ENCODE results near the gene MYO1E.
"Not testable (repeated sequence)": the region's sequence is repeated elsewhere in the genome, so short reads cannot be mapped to it uniquely, and the experiment has no call there.

MYO1E gene

GRCh38 chr15:59372352-59373211, at the start of gene MYO1E:
TSS of gene MYO1E (minus strand) at chr15:59372871. CDS start at chr15:59372500, 371 bp downstream.
- DNase-seq = peak; percentile 85

GRCh38 chr15:59420986-59421618, 48.4 kb upstream of the MYO1E start:
- DNase-seq = no peak

GRCh38 chr15:59420108-59420507, 47.4 kb upstream of the MYO1E start:
- no peak for DNase-seq

- no peak for DNase-seq
These were observed 46.5 kb upstream of the MYO1E start for GRCh38 chr15:59419170-59419569.

GRCh38 chr15:59416816-59417215, 44.1 kb upstream of the MYO1E start:
- no peak for DNase-seq

GRCh38 chr15:59413577-59413976, 40.9 kb upstream of the MYO1E start:
- DNase-seq = no peak

GRCh38 chr15:59410391-59410896, 37.8 kb upstream of the MYO1E start:
- DNase-seq = no peak

- no peak for DNase-seq
These were observed 35.3 kb upstream of the MYO1E start for GRCh38 chr15:59407946-59408345.

- DNase-seq = no peak
These were observed 33.8 kb upstream of the MYO1E start for GRCh38 chr15:59406446-59406845.

- no peak for DNase-seq
These were observed 32.4 kb upstream of the MYO1E start for GRCh38 chr15:59405079-59405478.

GRCh38 chr15:59401824-59402569, 29.3 kb upstream of the MYO1E start:
- peak; percentile 22 for DNase-seq

GRCh38 chr15:59401051-59401823, 28.6 kb upstream of the MYO1E start:
- not testable (repeated sequence) for DNase-seq

GRCh38 chr15:59400103-59400813, 27.6 kb upstream of the MYO1E start:
- no peak for DNase-seq

GRCh38 chr15:59399465-59400102, 26.9 kb upstream of the MYO1E start:
- DNase-seq = no peak

- DNase-seq = no peak
These were observed 25.5 kb upstream of the MYO1E start for GRCh38 chr15:59398220-59398619.

- DNase-seq = no peak
These were observed 24.0 kb upstream of the MYO1E start for GRCh38 chr15:59396679-59397078.

GRCh38 chr15:59396211-59396610, 23.5 kb upstream of the MYO1E start:
- no peak for DNase-seq

- DNase-seq = no peak
These were observed 21.5 kb upstream of the MYO1E start for GRCh38 chr15:59394166-59394661.

- no peak for DNase-seq
These were observed 19.6 kb upstream of the MYO1E start for GRCh38 chr15:59392299-59392698.

- DNase-seq = no peak
These were observed 16.0 kb upstream of the MYO1E start for GRCh38 chr15:59388670-59389069.

Measured in NCI-H774 (cell line).